Adipocyte (in vitro differentiated cells): ENCODE results near the gene PRPF6.

Source experiments
- DNase-seq: peaks from one replicate; pipeline ENCODE4 v3.0.0-alpha.2; 2015; ENCODE audit warnings: low read depth
- H3K27me3 ChIP-seq: replicated peaks from 2 replicates; pipeline ENCODE4 v1.7.0; 2013; ENCODE audit warnings: mild to moderate bottlenecking, low read length, moderate library complexity; ENCODE audit not compliant: control insufficient read depth, insufficient read depth
- H3K36me3 ChIP-seq: 2 replicates; pipeline ENCODE4 v1.7.0; 2013; ENCODE audit warnings: low read length, mild to moderate bottlenecking, moderate library complexity; ENCODE audit not compliant: control insufficient read depth, insufficient read depth, severe bottlenecking
- H3K4me1 ChIP-seq: 2 replicates; pipeline ENCODE4 v1.7.0; 2013; ENCODE audit warnings: mild to moderate bottlenecking, low read length, moderate library complexity; ENCODE audit not compliant: control insufficient read depth, insufficient read depth
- H3K4me3 ChIP-seq: 2 replicates; pipeline ENCODE4 v1.7.0; 2013; ENCODE audit warnings: mild to moderate bottlenecking, low read length, moderate library complexity
- H3K9ac ChIP-seq: 2 replicates; pipeline ENCODE4 v1.7.0; 2013; ENCODE audit warnings: mild to moderate bottlenecking, low read length, moderate library complexity
- H3K9me3 ChIP-seq: 2 replicates; pipeline ENCODE4 v1.7.0; 2013; ENCODE audit warnings: mild to moderate bottlenecking, low read length, moderate library complexity; ENCODE audit not compliant: control insufficient read depth

Gene PRPF6

DNA sequence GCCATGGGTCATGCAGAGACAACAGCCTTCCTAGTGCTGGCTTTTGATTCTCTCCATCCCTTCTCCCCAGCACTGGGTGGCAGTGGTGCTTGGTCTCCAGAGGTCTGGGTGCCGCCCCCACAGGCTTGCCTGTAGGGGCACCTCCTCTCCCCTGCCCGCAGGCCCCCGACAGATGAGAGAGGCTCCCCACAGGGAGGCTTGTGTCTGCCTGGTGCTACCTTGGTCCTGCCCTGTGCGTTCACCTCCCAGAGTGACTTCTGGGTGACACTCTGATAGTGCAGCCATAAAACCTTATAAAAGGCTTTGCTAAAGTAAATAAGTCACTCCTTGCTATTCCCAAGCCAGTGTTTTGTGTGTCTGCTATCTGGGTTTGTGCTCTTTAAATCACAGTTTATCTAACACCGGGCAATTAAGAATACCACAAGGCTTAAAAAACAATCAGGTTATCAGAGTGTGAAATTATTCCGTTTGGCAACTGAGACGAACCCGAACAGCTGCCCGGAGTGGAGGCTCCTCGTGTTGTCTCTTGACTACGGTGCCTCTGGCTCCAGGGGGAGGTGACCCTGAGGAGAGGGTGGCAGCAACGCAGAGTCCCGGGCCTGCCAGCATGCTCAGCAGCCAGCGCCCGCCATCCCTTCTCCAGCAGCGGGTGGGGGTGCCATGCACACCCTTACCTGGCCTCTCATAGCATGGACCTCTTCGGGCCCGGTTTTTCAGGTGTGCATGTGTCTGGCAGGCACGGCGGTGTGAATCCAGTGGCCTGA lies 49.6 kb downstream of the PRPF6 start:
- no peaks in the 10 kb centered on the region for H3K27me3 ChIP-seq
- H3K9ac ChIP-seq, result no peak overlapping the region
- peaks cover 5% of the 10 kb centered on the region for H3K4me1 ChIP-seq
- DNase-seq, result no peak
- H3K9me3 ChIP-seq, result no peaks in the 10 kb centered on the region
- no peak overlapping the region for H3K4me3 ChIP-seq
- peaks cover 80% of the 10 kb centered on the region for H3K36me3 ChIP-seq

DNA sequence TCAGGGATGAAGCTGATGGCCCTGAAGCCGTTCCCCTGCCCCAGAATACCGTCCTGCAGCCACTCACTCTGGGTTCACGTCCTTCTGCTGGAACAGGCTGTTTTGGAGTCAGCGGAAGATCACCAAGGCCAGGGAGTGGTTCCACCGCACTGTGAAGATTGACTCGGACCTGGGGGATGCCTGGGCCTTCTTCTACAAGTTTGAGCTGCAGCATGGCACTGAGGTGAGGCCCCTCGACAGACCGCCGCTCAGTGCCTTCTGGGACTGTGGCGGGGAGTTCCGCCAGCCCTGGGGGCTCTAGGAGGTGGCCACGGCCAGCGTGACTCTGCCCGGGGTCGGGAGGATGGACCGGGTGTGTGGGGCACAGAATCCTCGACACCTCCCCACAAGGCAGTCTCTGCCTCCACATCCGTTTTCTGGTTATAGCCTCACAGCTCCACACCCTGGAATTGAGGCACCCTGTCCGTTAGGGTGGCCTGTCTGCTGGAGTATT lies 50.9 kb downstream of the PRPF6 start:
- H3K9me3 ChIP-seq, result no peaks in the 10 kb centered on the region
- H3K36me3 ChIP-seq, result peaks cover 67% of the 10 kb centered on the region
- H3K4me3 ChIP-seq, result no peak overlapping the region
- H3K27me3 ChIP-seq, result no peaks in the 10 kb centered on the region
- DNase-seq, result no peak
- no peak overlapping the region for H3K9ac ChIP-seq
- H3K4me1 ChIP-seq, result peaks cover 10% of the 10 kb centered on the region

DNA sequence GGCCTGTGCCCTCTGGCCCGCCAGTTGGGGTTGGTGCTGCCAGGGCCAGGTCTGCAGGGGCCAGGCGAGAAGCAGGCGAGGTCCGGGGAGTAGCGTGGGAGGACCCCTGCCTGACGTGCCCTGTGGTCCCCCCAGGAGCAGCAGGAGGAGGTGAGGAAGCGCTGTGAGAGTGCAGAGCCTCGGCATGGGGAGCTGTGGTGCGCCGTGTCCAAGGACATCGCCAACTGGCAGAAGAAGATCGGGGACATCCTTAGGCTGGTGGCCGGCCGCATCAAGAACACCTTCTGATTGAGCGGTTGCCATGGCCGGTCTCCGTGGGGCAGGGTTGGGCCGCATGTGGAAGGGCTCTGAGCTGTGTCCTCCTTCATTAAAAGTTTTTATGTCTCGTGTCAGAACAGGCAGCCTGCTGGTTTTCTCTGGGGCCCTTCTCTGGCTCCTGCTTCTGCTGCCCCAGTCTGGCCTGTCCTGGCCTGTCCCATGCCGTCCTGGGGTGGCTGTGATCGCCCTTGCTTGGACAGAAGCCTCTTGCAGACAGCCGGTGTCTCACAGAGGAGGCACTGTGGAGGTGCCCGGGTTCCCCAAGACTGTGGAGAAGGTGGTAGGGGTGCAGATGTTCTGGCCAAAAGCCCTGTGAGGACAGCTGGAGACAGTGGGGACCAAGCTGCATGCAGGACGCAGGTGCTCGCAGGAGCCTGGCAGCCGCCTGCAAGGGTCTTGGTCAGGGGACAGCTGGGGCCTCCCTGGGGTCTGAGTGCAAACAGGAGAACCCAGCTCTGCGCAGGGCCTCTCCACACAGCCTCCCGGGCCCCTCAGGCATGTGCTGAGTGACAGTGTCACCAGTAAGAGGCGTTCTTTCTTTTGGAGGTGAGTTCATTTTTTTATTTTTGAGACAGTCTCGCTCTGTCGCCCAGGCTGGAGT lies 52.0 kb downstream of the PRPF6 start:
- Histone ChIP-seq H3K4me3 (no peak overlapping the region), H3K9me3 (no peaks in the 10 kb centered on the region), H3K36me3 (peaks cover 56% of the 10 kb centered on the region), H3K9ac (no peak overlapping the region), H3K4me1 (peaks cover 10% of the 10 kb centered on the region), H3K27me3 (no peaks in the 10 kb centered on the region)
- no peak for DNase-seq

DNA sequence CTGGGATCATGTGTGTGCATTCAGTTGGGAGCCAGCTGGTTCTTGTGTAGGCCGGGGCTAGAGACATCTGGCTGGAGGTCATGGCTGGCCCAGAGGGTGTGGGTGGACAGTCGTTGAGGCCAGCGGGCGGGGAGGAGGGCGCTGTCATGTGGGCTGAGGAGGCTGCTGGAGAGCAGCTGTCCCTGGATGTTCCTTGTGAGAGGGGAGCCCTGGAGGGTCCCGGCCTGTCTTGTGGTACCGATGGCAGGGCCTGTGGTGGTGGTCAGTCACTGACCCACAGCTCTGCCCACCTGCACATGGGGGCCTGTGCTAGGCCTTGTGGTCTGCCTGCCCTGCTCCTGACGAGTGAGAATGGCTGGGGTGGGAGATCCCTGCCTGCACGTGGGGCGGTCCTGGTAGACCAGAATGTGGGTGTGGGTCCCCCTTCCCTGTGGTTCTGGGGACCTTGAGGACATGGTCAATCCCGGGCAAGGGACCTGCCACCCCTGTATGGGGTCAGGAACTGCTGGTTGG lies 53.1 kb downstream of the PRPF6 start:
- no peak for DNase-seq
- peaks cover 10% of the 10 kb centered on the region for H3K4me1 ChIP-seq
- no peak overlapping the region for H3K4me3 ChIP-seq
- H3K27me3 ChIP-seq, result no peaks in the 10 kb centered on the region
- no peaks in the 10 kb centered on the region for H3K9me3 ChIP-seq
- peaks cover 45% of the 10 kb centered on the region for H3K36me3 ChIP-seq
- no peak overlapping the region for H3K9ac ChIP-seq

DNA sequence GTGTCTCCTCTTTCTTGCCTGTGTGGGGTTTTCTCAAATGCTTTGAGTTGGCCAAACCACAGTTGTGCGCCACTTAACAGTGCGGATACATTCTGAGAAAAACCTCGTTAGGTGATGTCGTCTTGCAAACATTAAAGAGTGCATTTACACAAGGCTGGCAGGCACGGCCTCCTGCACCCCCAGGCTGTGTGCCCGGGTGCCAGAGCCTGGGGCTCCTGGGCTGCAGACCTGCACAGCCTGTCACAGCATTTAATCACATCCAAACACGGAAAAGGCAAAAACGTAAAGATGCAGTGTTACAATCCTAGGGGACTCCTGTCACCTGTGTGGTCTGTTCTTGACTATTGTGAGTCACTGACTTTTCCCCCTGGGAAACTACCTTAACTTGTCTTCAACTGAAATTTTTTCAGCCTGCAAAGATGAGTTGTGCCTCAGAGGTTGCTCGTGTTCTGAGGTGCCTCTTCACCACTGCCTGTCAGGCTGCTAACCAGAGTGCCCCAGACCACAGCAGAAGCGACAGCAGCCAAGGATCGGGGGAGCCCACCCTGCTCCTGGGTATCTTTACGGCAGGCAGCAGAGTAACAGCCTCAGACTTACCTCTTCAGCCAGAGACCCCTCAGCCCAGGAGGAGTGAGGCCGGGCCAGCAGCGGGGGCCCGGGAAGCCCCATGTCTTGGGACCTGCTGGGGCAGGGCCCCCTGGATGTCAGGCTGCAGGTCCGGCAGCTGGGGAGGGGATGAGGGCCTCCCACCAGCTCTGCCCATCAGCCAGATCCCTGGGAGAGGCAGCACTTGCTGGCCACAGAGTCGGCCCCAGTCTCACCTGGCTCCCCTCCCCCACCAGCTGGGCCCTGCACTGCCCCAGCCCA lies 54.4 kb downstream of the PRPF6 start:
- peaks cover 32% of the 10 kb centered on the region for H3K36me3 ChIP-seq
- DNase-seq, result no peak
- no peaks in the 10 kb centered on the region for H3K9me3 ChIP-seq

DNA sequence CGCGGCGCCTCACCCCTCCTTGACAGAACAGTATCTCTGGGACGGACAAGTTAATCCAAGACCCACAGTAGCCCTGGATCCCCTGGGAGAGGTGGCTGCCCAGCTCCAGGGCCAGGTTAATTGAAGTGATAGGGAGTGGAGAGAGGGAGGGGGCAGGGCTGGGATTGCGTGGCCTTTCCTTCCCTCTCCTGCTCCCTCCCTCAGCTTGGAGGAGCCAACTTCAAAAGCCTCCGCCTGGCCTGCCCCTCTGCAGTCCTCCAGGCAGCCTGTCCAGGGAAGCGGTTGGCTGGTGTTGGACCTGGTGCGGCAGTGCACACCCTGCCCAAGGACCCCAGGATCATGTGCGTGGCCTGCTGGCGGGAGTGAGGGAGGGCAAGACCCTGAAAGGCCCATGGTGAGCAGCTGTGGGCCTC lies 55.0 kb downstream of the PRPF6 start, which contains the start of gene C20orf204:
Gene C20orf204, plus strand, starts transcription at position 250 of the 413 bp plus-strand sequence. Its CDS starts 142 bp downstream, at position 392.
- Histone ChIP-seq H3K4me1 (peaks cover 13% of the 10 kb centered on the region), H3K4me3 (no peak within 1 kb of the TSS), H3K9me3 (no peaks in the 10 kb centered on the region), H3K36me3 (peaks cover 26% of the 10 kb centered on the region), H3K27me3 (peaks cover 18% of the 10 kb centered on the region), H3K9ac (no peak within 1 kb of the TSS)
- DNase-seq, result no peak

More for the DNA sequence above, 54.4 kb downstream of the PRPF6 start:
- peaks cover 11% of the 10 kb centered on the region for H3K27me3 ChIP-seq
- peaks cover 13% of the 10 kb centered on the region for H3K4me1 ChIP-seq
- no peak overlapping the region for H3K9ac ChIP-seq
- H3K4me3 ChIP-seq, result no peak overlapping the region

DNA sequence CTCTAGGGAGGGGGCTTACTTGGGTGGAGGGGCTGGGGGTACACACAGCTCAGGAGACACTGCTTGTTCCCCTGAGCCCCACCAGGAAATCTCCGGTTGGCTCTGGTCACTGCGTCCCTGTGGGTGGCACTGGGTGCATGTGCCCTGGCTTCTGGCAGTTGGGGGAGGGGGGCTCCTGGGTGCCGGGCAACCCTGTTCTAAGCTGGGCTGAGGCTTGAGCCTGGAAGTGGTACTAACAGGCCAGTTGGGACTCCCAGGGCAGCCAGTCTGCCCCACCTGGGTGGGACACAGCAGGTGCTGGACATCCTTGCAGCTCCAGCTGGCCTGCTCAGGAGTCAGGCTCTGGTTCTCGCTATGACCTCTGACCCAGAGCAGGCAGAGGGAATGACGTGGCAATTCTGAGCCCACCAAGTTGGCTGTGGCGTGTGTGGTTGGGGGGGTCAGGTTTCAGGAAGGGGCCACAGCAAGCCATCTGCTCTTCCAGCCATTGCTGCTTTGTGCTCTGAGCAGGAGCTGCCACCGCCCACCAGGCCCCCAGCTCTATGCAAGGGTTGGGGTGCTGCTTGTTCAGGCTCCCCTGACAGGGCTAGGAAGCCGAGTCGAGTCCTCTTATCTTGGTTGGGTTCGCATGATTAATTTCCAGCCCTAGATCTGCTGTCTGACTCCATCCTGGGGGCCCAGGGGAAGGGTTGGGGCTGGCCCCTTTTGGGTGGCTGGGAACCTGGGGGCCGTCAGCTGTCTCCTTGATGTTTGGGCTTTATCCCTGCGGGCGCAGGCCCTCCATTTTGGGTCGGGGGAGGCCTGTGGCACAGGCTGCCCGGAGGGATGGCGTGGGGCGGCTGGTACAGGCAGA lies 55.6 kb downstream of the PRPF6 start:
- Histone ChIP-seq H3K9me3 (no peaks in the 10 kb centered on the region), H3K4me3 (no peak overlapping the region), H3K27me3 (peaks cover 20% of the 10 kb centered on the region), H3K4me1 (peaks cover 13% of the 10 kb centered on the region), H3K36me3 (peaks cover 22% of the 10 kb centered on the region), H3K9ac (no peak overlapping the region)
- no peak for DNase-seq

DNA sequence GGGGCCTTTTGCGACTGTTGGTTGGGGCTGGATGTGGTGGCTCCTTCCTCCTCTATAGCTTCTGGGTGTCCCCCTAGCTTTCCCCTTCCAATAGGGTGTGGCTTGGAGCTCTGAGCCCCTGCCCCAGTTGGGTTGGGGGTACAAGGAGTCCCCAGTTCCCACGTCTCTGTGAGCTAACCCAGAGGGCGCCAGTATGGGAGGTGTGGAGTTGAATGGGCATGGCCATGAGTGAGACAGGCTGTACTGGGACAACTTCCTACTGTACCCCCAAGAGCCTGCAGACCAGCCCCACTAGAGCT lies 56.2 kb downstream of the PRPF6 start:
- Histone ChIP-seq H3K36me3 (peaks cover 16% of the 10 kb centered on the region), H3K9ac (no peak overlapping the region), H3K27me3 (peaks cover 24% of the 10 kb centered on the region), H3K9me3 (no peaks in the 10 kb centered on the region), H3K4me1 (peaks cover 13% of the 10 kb centered on the region), H3K4me3 (no peak overlapping the region)
- DNase-seq, result no peak

DNA sequence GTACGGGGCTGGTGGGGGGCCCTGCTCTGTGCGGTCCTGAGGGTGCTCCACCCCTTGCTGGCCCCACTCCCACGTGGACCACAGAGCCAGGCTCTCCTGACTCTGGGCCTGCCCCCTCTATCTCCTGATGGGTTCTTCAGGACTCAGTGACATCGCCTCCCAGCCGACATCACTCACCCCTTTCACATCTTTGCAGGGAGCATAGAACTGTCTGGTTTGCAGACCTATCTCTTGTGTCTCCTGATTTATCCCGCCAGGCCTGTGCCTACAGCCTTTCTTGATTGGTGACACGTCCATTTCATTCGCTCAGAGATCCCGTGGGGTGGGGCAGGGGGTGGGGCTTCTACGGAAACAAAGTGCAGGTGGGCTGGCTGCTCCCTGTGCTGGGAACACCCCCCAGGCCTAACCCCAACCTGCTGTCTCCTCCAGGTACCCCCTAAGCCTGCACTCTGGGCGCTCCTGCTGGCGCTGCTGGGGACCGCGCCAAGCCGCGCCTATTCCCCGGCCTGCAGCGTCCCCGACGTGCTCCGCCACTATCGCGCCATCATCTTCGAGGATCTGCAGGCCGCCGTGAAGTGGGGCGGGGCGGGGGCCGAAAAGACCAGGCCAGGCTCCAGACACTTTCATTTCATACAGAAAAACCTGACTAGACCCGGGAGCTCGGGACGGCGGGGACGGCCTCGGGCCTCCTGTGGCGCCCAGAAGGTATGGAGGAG lies 56.7 kb downstream of the PRPF6 start:
- Histone ChIP-seq H3K4me3 (no peak overlapping the region), H3K27me3 (peaks cover 26% of the 10 kb centered on the region), H3K36me3 (peaks cover 11% of the 10 kb centered on the region), H3K9ac (no peak overlapping the region), H3K9me3 (no peaks in the 10 kb centered on the region), H3K4me1 (peaks cover 13% of the 10 kb centered on the region)
- DNase-seq, result no peak

DNA sequence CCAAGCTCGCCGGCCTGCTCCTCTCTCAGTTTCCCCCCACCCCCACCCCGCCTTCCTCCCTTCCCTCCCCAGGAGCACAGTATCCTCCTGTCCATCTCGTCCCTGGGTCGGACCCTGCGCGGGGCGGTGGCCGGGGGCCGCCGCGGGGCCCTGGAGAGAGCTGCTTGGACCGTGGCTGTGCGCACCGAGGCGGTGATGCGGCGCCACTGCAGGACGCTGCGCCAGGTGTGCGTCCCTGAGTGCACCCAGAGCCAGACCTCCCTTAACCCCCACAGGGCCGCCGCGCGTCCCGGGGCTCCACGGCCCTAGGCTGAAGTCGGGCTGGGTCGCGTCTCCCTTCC lies 57.3 kb downstream of the PRPF6 start:
- peaks cover 13% of the 10 kb centered on the region for H3K4me1 ChIP-seq
- peaks cover 26% of the 10 kb centered on the region for H3K27me3 ChIP-seq
- no peak overlapping the region for H3K4me3 ChIP-seq
- peaks cover 6% of the 10 kb centered on the region for H3K36me3 ChIP-seq
- no peak overlapping the region for H3K9ac ChIP-seq
- no peak for DNase-seq
- H3K9me3 ChIP-seq, result no peaks in the 10 kb centered on the region
